Heart left ventricle (tissue), 13 donors: ENCODE measurements around the gene OXNAD1.

Experiments
- POLR2A ChIP-seq, 2 donors: fragments of 450-650 bp; IDR thresholded peaks; one replicate each; pipeline ENCODE4 v1.6.1; 2017; ENCODE audit warnings: antibody characterized with exemption in 2 of 2, mild to moderate bottlenecking in 2 of 2, moderate library complexity in 2 of 2
- TF ChIP-seq, protein P1 (sequence below), 12 donors: fragments of 200-600 bp; sonication (generic) in 4 of 12; IDR thresholded peaks; one replicate each; pipeline versions ENCODE4 v1.5.0 to v1.8.0; 2018 to 2022; ENCODE audit warnings: antibody characterized with exemption in 12 of 12, mild to moderate bottlenecking in 5 of 12
- donor health status: ischemic (EF 13 %, LVEDD 7.1; RV severe dilation, severe dysfunction).
- donor health status: DM: no; HTN: yes; CAD: no.
- donor health status: DM: no; HTN: no; CAD: no.
- donor health status: ischemic (EF 25% LVEDD 6.9; RV normal size, moderate dysfunction).
- donor health status: ischemic (EF 25% LVEDD 5.7; RV mildly dilated, moderate dysfunction).
- donor health status: ischemic (EF 35%, LVEDD 5.7; RV mildly dilated, moderate dysfunction).
- donor health status: nonischemic (EF 11% LVEDD 7.7; RV severe dilation, severe dysfunction).
- donor health status: DM: yes; HTN: yes; CAD: no.
- donor health status: PGD.
- donor health status: ischemic (EF 29% LVEDD 5.4; RV normal size, mild dysfunction).
- donor health status: nonischemic (EF 23%, LVEDD 6.1; RV moderate dilation, normal function).

DNA sequence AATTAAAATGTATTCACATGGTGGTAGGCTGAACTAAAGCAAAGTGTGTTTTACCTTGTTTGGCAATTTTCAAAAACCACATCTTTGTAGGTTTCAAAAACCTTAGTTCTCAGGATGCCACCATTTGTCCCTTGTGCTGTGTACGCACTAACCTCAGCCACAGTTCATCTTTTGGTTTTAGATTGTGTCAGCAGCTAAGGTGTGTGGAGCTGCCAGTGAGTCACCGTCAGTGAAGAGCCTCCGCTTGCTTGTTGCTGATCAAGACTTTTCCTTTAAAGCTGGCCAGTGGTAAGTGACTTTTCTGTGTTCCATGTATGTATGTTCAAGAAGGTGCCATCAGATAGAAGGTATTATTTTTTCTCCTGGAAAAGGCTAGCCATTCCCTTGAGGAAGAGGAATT is 21.1 kb downstream of the OXNAD1 start:
- TF ChIP-seq, protein P1, sequence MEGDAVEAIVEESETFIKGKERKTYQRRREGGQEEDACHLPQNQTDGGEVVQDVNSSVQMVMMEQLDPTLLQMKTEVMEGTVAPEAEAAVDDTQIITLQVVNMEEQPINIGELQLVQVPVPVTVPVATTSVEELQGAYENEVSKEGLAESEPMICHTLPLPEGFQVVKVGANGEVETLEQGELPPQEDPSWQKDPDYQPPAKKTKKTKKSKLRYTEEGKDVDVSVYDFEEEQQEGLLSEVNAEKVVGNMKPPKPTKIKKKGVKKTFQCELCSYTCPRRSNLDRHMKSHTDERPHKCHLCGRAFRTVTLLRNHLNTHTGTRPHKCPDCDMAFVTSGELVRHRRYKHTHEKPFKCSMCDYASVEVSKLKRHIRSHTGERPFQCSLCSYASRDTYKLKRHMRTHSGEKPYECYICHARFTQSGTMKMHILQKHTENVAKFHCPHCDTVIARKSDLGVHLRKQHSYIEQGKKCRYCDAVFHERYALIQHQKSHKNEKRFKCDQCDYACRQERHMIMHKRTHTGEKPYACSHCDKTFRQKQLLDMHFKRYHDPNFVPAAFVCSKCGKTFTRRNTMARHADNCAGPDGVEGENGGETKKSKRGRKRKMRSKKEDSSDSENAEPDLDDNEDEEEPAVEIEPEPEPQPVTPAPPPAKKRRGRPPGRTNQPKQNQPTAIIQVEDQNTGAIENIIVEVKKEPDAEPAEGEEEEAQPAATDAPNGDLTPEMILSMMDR (IDR thresholded peaks at IDR 0.05), result no peak
- TF ChIP-seq POLR2A (IDR thresholded peaks at IDR 0.05), result no peak
